PC-3 (cell line): ENCODE results near the gene TTC34. TPM values are rescaled to one million over a fixed set of nuclear protein-coding genes. Genes with fewer than 3 reads are reported as not detected.
A peak's percentile ranks its signal among the peaks of the same experiment; 100 is the strongest.

ENCODE experiments used
- ATAC-seq: fragments of 200-7000 bp; cut with Tn5 transposase; 2 replicates; pipeline ENCODE4 v1.9.1; 2020; ENCODE audit warnings: mild to moderate bottlenecking, moderate library complexity
- BruUV-seq: library from RNA; stranded (reverse); fragments of 400-500 nt; replicated peaks from 2 replicates; lab custom pipeline; 2021; lab: Mats Ljungman, UMichigan
- CTCF ChIA-PET: fragments of 300-600 bp; sonication (Branson Sonifier 250); formaldehyde crosslinking; loops from one replicate; lab custom pipeline; 2022; ENCODE audit warnings: antibody characterized with exemption; lab: Charles Lee
- POLR2A ChIA-PET: fragments of 300-600 bp; sonication (Branson Sonifier 250); formaldehyde crosslinking; loops from one replicate; lab custom pipeline; 2022; ENCODE audit warnings: antibody characterized with exemption; ENCODE audit not compliant: unreplicated experiment; lab: Charles Lee
- DNase-seq: peaks from one replicate; pipeline ENCODE4 v3.0.0-alpha.2; 2015
- H2AFZ ChIP-seq: fragments of 300-600 bp; sonication (generic); 2 replicates; pipeline ENCODE4 v1.6.0; 2016; ENCODE audit warnings: antibody characterized with exemption, low read length
- H3F3A ChIP-seq: fragments of 300-600 bp; sonication (generic); one replicate; pipeline ENCODE4 v1.6.0; 2017; ENCODE audit warnings: antibody characterized with exemption, low read length, control low read depth, mild to moderate bottlenecking; ENCODE audit not compliant: unreplicated experiment
- H3K27ac ChIP-seq: fragments of 300-600 bp; sonication (generic); 2 replicates; pipeline ENCODE4 v1.5.1; 2016; ENCODE audit warnings: mild to moderate bottlenecking, low read length
- H3K27me3 ChIP-seq: fragments of 300-600 bp; sonication (generic); 2 replicates; pipeline ENCODE4 v1.6.1; 2016; ENCODE audit warnings: low read length, mixed read lengths
- H3K36me3 ChIP-seq: fragments of 300-600 bp; sonication (generic); 2 replicates; pipeline ENCODE4 v1.6.1; 2016; ENCODE audit warnings: low read depth, mixed run types, low read length, mixed read lengths
- H3K4me1 ChIP-seq: fragments of 300-600 bp; sonication (generic); 2 replicates; pipeline ENCODE4 v1.5.1; 2016; ENCODE audit warnings: low read length; ENCODE audit not compliant: insufficient read depth
- H3K4me2 ChIP-seq: fragments of 300-600 bp; sonication (generic); 2 replicates; pipeline ENCODE4 v1.6.0; 2016; ENCODE audit warnings: low read length
- H3K4me3 ChIP-seq: fragments of 300-600 bp; sonication (generic); 2 replicates; pipeline ENCODE4 v1.5.1; 2016; ENCODE audit warnings: mild to moderate bottlenecking, low read length, mixed read lengths
- H3K79me2 ChIP-seq: fragments of 300-600 bp; sonication (generic); 2 replicates; pipeline ENCODE4 v1.6.1; 2017; ENCODE audit warnings: low read length, mixed read lengths
- H3K9ac ChIP-seq: fragments of 300-600 bp; sonication (generic); 2 replicates; pipeline ENCODE4 v1.6.0; 2016; ENCODE audit warnings: mild to moderate bottlenecking, low read length
- H3K9me2 ChIP-seq: fragments of 300-600 bp; sonication (generic); replicated peaks from 2 replicates; pipeline ENCODE4 v1.6.1; 2016; ENCODE audit warnings: mixed run types, low read length, mixed read lengths
- H3K9me3 ChIP-seq: fragments of 300-600 bp; sonication (generic); 2 replicates; pipeline ENCODE4 v1.6.1; 2016; ENCODE audit warnings: low read length, mixed read lengths
- H4K20me1 ChIP-seq: fragments of 300-600 bp; sonication (generic); 2 replicates; pipeline ENCODE4 v1.6.1; 2016; ENCODE audit warnings: low read length, mixed read lengths
- CTCF ChIP-seq: fragments of 300-600 bp; sonication (generic); conservative IDR thresholded peaks from 2 replicates; pipeline ENCODE4 v1.5.1; 2017; ENCODE audit warnings: antibody characterized with exemption, low read depth, mild to moderate bottlenecking, low read length
- EZH2 ChIP-seq: fragments of 300-600 bp; sonication (generic); IDR thresholded peaks from one replicate; pipeline ENCODE4 v1.6.1; 2017; ENCODE audit warnings: antibody characterized with exemption, mild to moderate bottlenecking, low read length; ENCODE audit not compliant: unreplicated experiment
- EZH2phosphoT487 ChIP-seq: fragments of 300-600 bp; sonication (generic); IDR thresholded peaks from 2 replicates; pipeline ENCODE4 v1.6.1; 2018; ENCODE audit warnings: mild to moderate bottlenecking, antibody characterized with exemption, low read length, borderline replicate concordance
- intact Hi-C: fragments of 100-400 bp; cut with micrococcal nuclease; formaldehyde crosslinking; loops from 2 replicates; pipeline ENCODE4 v1.9.0; 2023
- total RNA-seq: library from RNA; depleted of rRNA; stranded (reverse); fragments of >200 nt; gene quantifications from 2 replicates; pipeline ENCODE4 v1.2.3, GENCODE V29; 2014

TTC34 gene
- total RNA-seq, 1 experiment from 2014 or later = 0.11 TPM

GRCh38 chr1:2588661-2589430 lies 212.6 kb downstream of the TTC34 start:
- peaks cover 2% of the 10 kb centered on the region; the same call in 1 of the 2 replicates for H3K36me3 ChIP-seq
- DNase-seq (no peak), ATAC-seq (no peak)
- H3K27me3 ChIP-seq = no peaks in the 10 kb centered on the region
- no peaks in the 10 kb centered on the region for H3F3A ChIP-seq
- H3K4me3 ChIP-seq = no peak overlapping the region
- BruUV-seq = no TSS peak
- H3K27ac ChIP-seq = no peak overlapping the region
- no peak overlapping the region for H3K9ac ChIP-seq
- CTCF ChIA-PET = no interaction called here
- no peaks in the 10 kb centered on the region for H4K20me1 ChIP-seq
- intact Hi-C loops = loop anchor here (5.0 kb wide), 1 partner anchor 42 kb away; no protein-coding TSS in a partner anchor
- TF ChIP-seq EZH2 = no peak
- TF ChIP-seq CTCF = no peak
- no peak for TF ChIP-seq EZH2phosphoT487
- POLR2A ChIA-PET = no interaction called here
- H3K9me3 ChIP-seq = no peaks in the 10 kb centered on the region
- no peak overlapping the region for H2AFZ ChIP-seq
- no peaks in the 10 kb centered on the region for H3K9me2 ChIP-seq
- H3K4me2 ChIP-seq = no peak overlapping the region
- H3K79me2 ChIP-seq = peaks cover 16% of the 10 kb centered on the region; the same call in 1 of the 2 replicates
- peaks cover 14% of the 10 kb centered on the region for H3K4me1 ChIP-seq

- Histone ChIP-seq H3K79me2 (peaks cover 16% of the 10 kb centered on the region; the same call in 1 of the 2 replicates), H3K4me1 (peaks cover 14% of the 10 kb centered on the region), H3K27ac (no peak overlapping the region), H3K4me2 (peak overlapping the region; percentile 96), H4K20me1 (no peaks in the 10 kb centered on the region), H3K9me3 (no peaks in the 10 kb centered on the region), H3K36me3 (peaks cover 2% of the 10 kb centered on the region; the same call in 1 of the 2 replicates), H3K4me3 (peak overlapping the region; percentile 96), H3K27me3 (no peaks in the 10 kb centered on the region), H2AFZ (no peak overlapping the region), H3F3A (no peaks in the 10 kb centered on the region), H3K9ac (peak overlapping the region; percentile 86; the same call in 1 of the 2 replicates), H3K9me2 (no peaks in the 10 kb centered on the region)
- intact Hi-C loops = loop anchor here (5.0 kb wide), 1 partner anchor 41 kb away; no protein-coding TSS in a partner anchor
- POLR2A ChIA-PET = interaction anchor here (0.6 kb wide), 1 partner anchor 81 kb away, joined by 3 read pairs; no protein-coding TSS in a partner anchor
- CTCF ChIA-PET = interaction anchor here (0.7 kb wide), 1 partner anchor 393 kb away, joined by 4 read pairs; no protein-coding TSS in a partner anchor
- no peak for ATAC-seq
- BruUV-seq = no TSS peak
- DNase-seq = no peak
- TF ChIP-seq CTCF (no peak), EZH2 (no peak), EZH2phosphoT487 (no peak)
These were observed 213.5 kb downstream of the TTC34 start for GRCh38 chr1:2587860-2588571.
